Endothelial cell (in vitro differentiated cells): ENCODE data around the gene S1PR2. TPM values are rescaled to one million over a fixed set of nuclear protein-coding genes. Genes with fewer than 3 reads are reported as not detected.

Experiments
- DNase-seq: peaks from one replicate; pipeline ENCODE4 v3.0.0; 2021; ENCODE audit warnings: low spot score
- H3K27ac Mint-ChIP-seq: one replicate; pipeline ENCODE4 v1.8.0; 2021; ENCODE audit warnings: mixed read lengths, inconsistent platforms; ENCODE audit not compliant: unreplicated experiment
- H3K27me3 Mint-ChIP-seq: one replicate; pipeline ENCODE4 v1.8.0; 2021; ENCODE audit warnings: mild to moderate bottlenecking, moderate library complexity, mixed read lengths, inconsistent platforms; ENCODE audit not compliant: unreplicated experiment
- H3K36me3 Mint-ChIP-seq: one replicate; pipeline ENCODE4 v1.8.0; 2021; ENCODE audit warnings: mild to moderate bottlenecking, low read depth, mixed read lengths, inconsistent platforms; ENCODE audit not compliant: unreplicated experiment
- H3K4me1 Mint-ChIP-seq: one replicate; pipeline ENCODE4 v1.8.0; 2021; ENCODE audit warnings: mild to moderate bottlenecking, mixed read lengths, inconsistent platforms; ENCODE audit not compliant: unreplicated experiment
- H3K4me3 Mint-ChIP-seq: one replicate; pipeline ENCODE4 v1.8.0; 2021; ENCODE audit warnings: mild to moderate bottlenecking, mixed read lengths, inconsistent platforms; ENCODE audit not compliant: unreplicated experiment
- H3K9me3 Mint-ChIP-seq: one replicate; pipeline ENCODE4 v1.8.0; 2021; ENCODE audit warnings: mixed read lengths, inconsistent platforms; ENCODE audit not compliant: unreplicated experiment
- CTCF ChIP-seq: fragments of 200-600 bp; sonication (generic); IDR thresholded peaks from one replicate; pipeline ENCODE4 v1.5.0; 2021; ENCODE audit warnings: antibody characterized with exemption; ENCODE audit not compliant: unreplicated experiment
- total RNA-seq: library from RNA; stranded (reverse); fragmentation: NEBNext Ultra II Directional; extraction: Animal tissue kit (Norgen Biotek cat#: 25700); gene quantifications from one replicate; pipeline ENCODE4 v1.2.1, GENCODE V29; 2021; ENCODE audit not compliant: unreplicated experiment

S1PR2 gene
- total RNA-seq, 1 donor from 2014 or later: 9.3 TPM

DNA sequence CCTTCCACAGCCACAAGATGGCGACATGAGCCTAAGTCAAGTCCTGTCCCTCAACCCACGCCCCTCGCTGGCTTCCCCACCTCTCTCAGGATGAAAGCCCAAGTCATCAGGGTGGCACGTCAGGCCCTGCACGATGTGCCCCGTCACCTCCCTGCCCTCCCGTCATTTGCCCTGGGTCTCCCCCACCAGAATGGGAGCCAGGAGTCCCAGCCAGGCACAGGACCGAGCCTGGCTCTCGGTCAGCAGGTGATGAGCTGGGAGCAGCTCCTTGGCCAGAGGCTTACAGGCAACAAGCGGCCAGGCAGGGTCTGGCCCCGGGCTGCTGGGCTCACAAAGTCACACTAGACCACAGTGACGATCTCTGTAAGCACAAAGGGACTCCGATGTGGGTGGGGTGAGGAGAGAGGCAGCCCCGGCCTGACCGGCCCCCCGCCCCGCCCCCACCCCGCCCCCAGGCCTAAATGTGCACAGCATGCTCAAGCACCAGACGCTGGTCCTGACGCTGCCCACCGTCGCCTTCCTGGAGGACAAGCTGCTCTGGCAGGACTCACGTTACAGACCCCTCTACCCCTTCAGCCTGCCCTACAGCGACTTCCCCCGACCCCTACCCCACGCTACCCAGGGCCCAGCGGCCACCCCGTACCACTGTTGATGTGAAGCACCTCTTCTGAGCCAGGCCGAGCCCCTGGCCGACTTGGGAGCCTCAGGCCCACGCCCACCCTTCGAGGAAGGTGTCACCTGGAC, 28.2 kb upstream of the S1PR2 start:
- Mint-ChIP-seq H3K4me3 (no peak overlapping the region), H3K36me3 (peaks cover 27% of the 10 kb centered on the region), H3K9me3 (no peaks in the 10 kb centered on the region), H3K27me3 (peaks cover 9% of the 10 kb centered on the region), H3K4me1 (no peaks in the 10 kb centered on the region), H3K27ac (no peak overlapping the region)
- peak; percentile 82 for TF ChIP-seq CTCF
- DNase-seq: peak; percentile 93

DNA sequence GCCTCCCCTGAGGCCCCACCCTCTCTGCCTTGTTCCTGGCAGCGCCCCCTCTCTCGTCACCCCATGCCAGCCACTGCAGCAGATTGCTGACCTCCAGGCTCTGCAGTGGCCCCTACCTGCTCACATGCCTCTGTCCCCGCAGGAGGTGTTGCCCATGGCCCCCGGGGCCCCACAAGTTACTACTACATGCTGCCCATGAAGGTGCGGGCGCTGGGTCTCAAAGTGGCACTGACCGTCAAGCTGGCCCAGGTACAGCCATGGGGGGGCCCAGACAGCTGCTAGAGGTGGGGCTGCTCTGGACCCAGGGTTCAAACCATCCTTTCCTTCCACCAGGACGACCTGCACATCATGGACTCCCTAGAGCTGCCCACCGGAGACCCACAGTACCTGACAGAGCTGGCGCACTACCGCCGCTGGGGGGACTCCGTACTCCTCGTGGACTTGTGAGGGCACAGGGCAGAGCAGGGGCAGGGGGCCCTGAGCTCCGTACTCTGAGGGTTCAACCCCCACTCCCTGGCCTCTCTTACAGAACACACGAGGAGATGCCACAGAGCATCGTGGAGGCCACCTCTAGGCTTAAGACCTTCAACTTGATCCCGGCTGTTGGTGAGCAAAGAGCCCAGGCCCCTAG, 27.1 kb upstream of the S1PR2 start:
- H3K36me3 Mint-ChIP-seq: peaks cover 35% of the 10 kb centered on the region
- no peak for TF ChIP-seq CTCF
- H3K27ac Mint-ChIP-seq: no peak overlapping the region
- peak overlapping the region; percentile 31 for H3K4me3 Mint-ChIP-seq
- DNase-seq: no peak
- H3K4me1 Mint-ChIP-seq: no peaks in the 10 kb centered on the region
- H3K27me3 Mint-ChIP-seq: peaks cover 12% of the 10 kb centered on the region
- no peaks in the 10 kb centered on the region for H3K9me3 Mint-ChIP-seq

DNA sequence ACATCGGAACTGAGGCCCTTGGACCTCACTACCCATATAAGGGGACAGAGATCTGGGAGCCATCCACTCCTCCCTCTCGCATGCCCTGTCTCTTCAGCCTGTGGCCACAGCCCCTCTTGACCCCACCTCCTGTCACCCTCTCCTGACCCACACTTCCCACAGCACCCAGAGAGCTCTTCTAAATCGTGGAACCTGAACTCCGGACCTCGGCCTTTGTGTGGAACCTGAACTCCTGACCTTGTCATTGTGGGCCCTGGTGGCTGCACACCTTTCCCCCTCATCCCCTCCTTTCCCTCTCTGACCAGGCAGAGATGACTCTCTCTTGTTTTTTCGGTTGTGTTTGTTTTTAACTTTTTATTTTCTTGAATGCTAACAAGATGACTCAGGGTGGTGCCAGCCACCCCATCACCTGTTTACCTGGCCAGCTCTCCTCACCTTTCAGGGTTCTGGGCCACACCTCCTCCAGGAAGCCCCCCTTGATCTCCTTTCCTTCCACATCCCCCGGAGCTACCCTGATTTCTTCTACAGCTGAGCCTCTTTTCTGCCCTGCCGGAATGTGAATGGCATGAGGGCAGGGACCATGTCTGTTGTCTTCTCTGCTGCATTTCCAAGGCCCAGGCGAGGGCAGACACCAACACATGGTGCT, 26.0 kb upstream of the S1PR2 start:
- Mint-ChIP-seq H3K36me3 (peaks cover 35% of the 10 kb centered on the region), H3K4me1 (peaks cover 4% of the 10 kb centered on the region), H3K27me3 (peaks cover 12% of the 10 kb centered on the region), H3K27ac (peak overlapping the region; percentile 34), H3K9me3 (no peaks in the 10 kb centered on the region), H3K4me3 (peak overlapping the region; percentile 77)
- TF ChIP-seq CTCF: no peak
- DNase-seq: no peak

DNA sequence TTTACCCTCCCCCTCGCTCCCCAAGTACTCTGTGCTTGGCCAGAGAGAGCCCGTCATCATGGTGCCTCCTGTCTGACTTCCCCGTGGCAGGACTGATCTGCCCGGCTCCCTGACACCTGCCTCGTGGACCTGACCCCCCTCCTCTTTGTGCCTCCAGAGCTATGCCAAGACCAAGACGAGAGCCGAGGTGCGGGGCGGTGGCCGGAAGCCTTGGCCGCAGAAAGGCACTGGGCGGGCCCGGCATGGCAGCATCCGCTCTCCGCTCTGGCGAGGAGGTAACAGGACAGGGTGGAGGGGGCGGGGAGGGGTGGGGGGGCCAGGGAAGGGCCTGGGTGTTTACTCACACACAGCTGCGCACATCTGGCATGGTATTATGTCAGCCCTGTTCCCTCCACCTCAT, 25.4 kb upstream of the S1PR2 start:
- Mint-ChIP-seq H3K27me3 (peaks cover 12% of the 10 kb centered on the region), H3K27ac (no peak overlapping the region), H3K4me3 (no peak overlapping the region), H3K4me1 (peaks cover 7% of the 10 kb centered on the region), H3K9me3 (no peaks in the 10 kb centered on the region), H3K36me3 (peaks cover 33% of the 10 kb centered on the region)
- no peak for TF ChIP-seq CTCF
- no peak for DNase-seq

DNA sequence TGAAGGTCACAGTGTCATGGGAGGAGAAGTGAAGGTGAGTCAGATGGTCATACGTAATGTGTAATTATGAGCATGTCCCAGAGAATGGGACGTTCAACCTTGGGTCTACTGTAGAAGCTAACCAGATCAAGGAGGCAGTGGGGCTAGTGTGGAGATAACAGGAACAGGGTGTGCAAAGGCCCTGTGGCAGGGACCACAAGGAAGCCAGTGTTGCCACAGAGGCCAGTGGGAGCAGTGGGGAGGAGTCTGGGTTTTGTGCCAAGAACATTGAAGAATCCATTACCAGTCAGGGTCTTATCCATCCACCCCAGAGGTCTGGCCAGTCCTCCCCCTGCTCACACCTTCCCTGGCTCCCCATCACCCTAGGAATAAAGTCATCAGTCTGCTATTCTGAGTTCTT, 24.2 kb upstream of the S1PR2 start:
- no peak for TF ChIP-seq CTCF
- H3K27ac Mint-ChIP-seq: peak overlapping the region; percentile 62

More for the DNA sequence above, 24.2 kb upstream of the S1PR2 start:
- Mint-ChIP-seq H3K27me3 (peaks cover 12% of the 10 kb centered on the region), H3K4me1 (peaks cover 10% of the 10 kb centered on the region), H3K9me3 (no peaks in the 10 kb centered on the region), H3K4me3 (peak overlapping the region; percentile 76), H3K36me3 (peaks cover 32% of the 10 kb centered on the region)
- no peak for DNase-seq
